IMR-90 (cell line): ENCODE results near the gene ELP4. TPM values are rescaled to one million over a fixed set of nuclear protein-coding genes. Genes with fewer than 3 reads are reported as not detected.

Source experiments
- ATAC-seq: fragments of 200-7000 bp; cut with Tn5 transposase; 2 replicates; pipeline ENCODE4 v1.9.1; 2020; ENCODE audit warnings: low read depth, mild to moderate bottlenecking, moderate library complexity
- BruUV-seq: library from RNA; stranded (reverse); fragments of 400-500 nt; replicated peaks from 2 replicates; lab custom pipeline; 2021; lab: Mats Ljungman, UMichigan
- CTCF ChIA-PET: fragments of 300-600 bp; formaldehyde crosslinking; extraction: SDS; loops from one replicate; lab custom pipeline; 2021; ENCODE audit warnings: antibody characterized with exemption; lab: Yijun Ruan, JAX
- POLR2A ChIA-PET: fragments of 300-600 bp; sonication (Branson Sonifier 250); formaldehyde crosslinking; loops from one replicate; lab custom pipeline; 2022; ENCODE audit warnings: antibody characterized with exemption; ENCODE audit not compliant: unreplicated experiment; lab: Charles Lee
- DNase-seq: peaks from one replicate; pipeline ENCODE4 v3.0.0; 2013
- H2AFZ ChIP-seq: replicated peaks from 2 replicates; pipeline ENCODE3; 2013; ENCODE audit warnings: low read length, mild to moderate bottlenecking; ENCODE audit not compliant: poor library complexity
- H2AK5ac ChIP-seq: 2 replicates; pipeline ENCODE4 v1.6.1; 2013; ENCODE audit warnings: low read depth, low read length, inconsistent platforms
- H2AK9ac ChIP-seq: replicated peaks from 2 replicates; pipeline ENCODE3; 2013; ENCODE audit warnings: mild to moderate bottlenecking, low read depth, low read length, moderate library complexity; ENCODE audit not compliant: poor library complexity
- H2BK120ac ChIP-seq: 2 replicates; pipeline ENCODE4 v1.6.1; 2013; ENCODE audit warnings: low read depth, low read length, inconsistent platforms
- H2BK15ac ChIP-seq: 3 replicates; pipeline ENCODE4 v1.6.1; 2013; ENCODE audit warnings: low read depth, low read length, inconsistent platforms
- H2BK20ac ChIP-seq: 2 replicates; pipeline ENCODE4 v1.6.1; 2013; ENCODE audit warnings: low read depth, mild to moderate bottlenecking, inconsistent platforms, low read length, moderate library complexity
- H2BK5ac ChIP-seq: 2 replicates; pipeline ENCODE4 v1.6.1; 2013; ENCODE audit warnings: mild to moderate bottlenecking, low read depth, low read length, inconsistent platforms; ENCODE audit not compliant: poor library complexity, severe bottlenecking
- H3K14ac ChIP-seq: replicated peaks from 2 replicates; pipeline ENCODE4 v1.6.1; 2013; ENCODE audit warnings: low read depth, low read length, inconsistent platforms
- H3K18ac ChIP-seq: 2 replicates; pipeline ENCODE4 v1.6.1; 2013; ENCODE audit warnings: low read depth, low read length, control low read depth
- H3K23ac ChIP-seq: 2 replicates; pipeline ENCODE4 v1.6.1; 2013; ENCODE audit warnings: low read depth, low read length, inconsistent platforms
- H3K27ac ChIP-seq: 2 replicates; pipeline ENCODE4 v1.5.1; 2013; ENCODE audit warnings: mild to moderate bottlenecking, control low read depth, low read length; ENCODE audit not compliant: insufficient read depth
- H3K27me3 ChIP-seq: 2 replicates; pipeline ENCODE4 v1.6.1; 2013; ENCODE audit warnings: low read length; ENCODE audit not compliant: control insufficient read depth, insufficient read depth
- H3K36me3 ChIP-seq: 2 replicates; pipeline ENCODE4 v1.6.1; 2013; ENCODE audit warnings: low read length, mixed read lengths; ENCODE audit not compliant: control insufficient read depth, insufficient read depth
- H3K4ac ChIP-seq: 2 replicates; pipeline ENCODE4 v1.6.1; 2013; ENCODE audit warnings: low read depth, low read length, inconsistent platforms
- H3K4me1 ChIP-seq: 2 replicates; pipeline ENCODE4 v1.6.1; 2013; ENCODE audit warnings: low read length, mixed read lengths; ENCODE audit not compliant: control insufficient read depth, insufficient read depth
- H3K4me2 ChIP-seq: 2 replicates; pipeline ENCODE4 v1.6.1; 2013; ENCODE audit warnings: low read depth, mild to moderate bottlenecking, control low read depth, low read length, moderate library complexity
- H3K4me3 ChIP-seq: 2 replicates; pipeline ENCODE4 v1.5.1; 2013; ENCODE audit warnings: low read depth, mild to moderate bottlenecking, control low read depth, low read length, moderate library complexity; ENCODE audit not compliant: insufficient read depth
- H3K56ac ChIP-seq: 2 replicates; pipeline ENCODE4 v1.6.1; 2013; ENCODE audit warnings: low read length, inconsistent platforms; ENCODE audit not compliant: insufficient read depth; ENCODE audit errors: extremely low read depth
- H3K79me1 ChIP-seq, 2 experiments: 2 replicates each; pipeline ENCODE4 v1.6.1; 2013; ENCODE audit warnings: low read length in 2 of 2, inconsistent platforms in 1 of 2, low read depth in 1 of 2
- H3K9ac ChIP-seq: 2 replicates; pipeline ENCODE4 v1.6.1; 2013; ENCODE audit warnings: low read depth, low read length, control low read depth
- H3K9me1 ChIP-seq: 2 replicates; pipeline ENCODE4 v1.6.1; 2013; ENCODE audit warnings: low read length, inconsistent platforms; ENCODE audit not compliant: insufficient read depth
- H3K9me3 ChIP-seq: 2 replicates; pipeline ENCODE4 v1.6.1; 2013; ENCODE audit warnings: low read length; ENCODE audit not compliant: control insufficient read depth, insufficient read depth
- H4K20me1 ChIP-seq: 2 replicates; pipeline ENCODE4 v1.6.1; 2013; ENCODE audit warnings: low read length, inconsistent platforms; ENCODE audit not compliant: insufficient read depth
- H4K5ac ChIP-seq: 2 replicates; pipeline ENCODE4 v1.6.1; 2013; ENCODE audit warnings: mild to moderate bottlenecking, low read depth, low read length, control low read depth
- H4K8ac ChIP-seq, 2 experiments: 2 replicates each; pipeline ENCODE4 v1.6.1; 2013; ENCODE audit warnings: low read depth in 2 of 2, low read length in 2 of 2, control low read depth in 1 of 2, inconsistent platforms in 1 of 2
- H4K91ac ChIP-seq: 2 replicates; pipeline ENCODE4 v1.6.1; 2013; ENCODE audit warnings: low read depth, low read length, inconsistent platforms; ENCODE audit not compliant: insufficient read depth
- BHLHE40 ChIP-seq: fragments of 150-350 bp; IDR thresholded peaks from 2 replicates; pipeline ENCODE4 v1.6.1; 2016; ENCODE audit warnings: mild to moderate bottlenecking, low read depth, low read length
- CEBPB ChIP-seq: IDR thresholded peaks from 2 replicates; pipeline ENCODE4 v1.6.1; 2012; ENCODE audit warnings: low read depth, low read length, improper control_type of control experiment
- CHD1 ChIP-seq: IDR thresholded peaks from 2 replicates; pipeline ENCODE4 v1.6.1; 2012; ENCODE audit warnings: low read depth, low read length, improper control_type of control experiment
- FOS ChIP-seq: fragments of 150-350 bp; IDR thresholded peaks from 2 replicates; pipeline ENCODE4 v1.6.1; 2016; ENCODE audit warnings: low read depth, low read length
- MAFK ChIP-seq: IDR thresholded peaks from 2 replicates; pipeline ENCODE4 v1.6.1; 2012; ENCODE audit warnings: low read depth, low read length, improper control_type of control experiment
- MAZ ChIP-seq: IDR thresholded peaks from 2 replicates; pipeline ENCODE4 v1.6.1; 2012; ENCODE audit warnings: low read depth, mild to moderate bottlenecking, low read length, improper control_type of control experiment, moderate library complexity, borderline replicate concordance
- MXI1 ChIP-seq: IDR thresholded peaks from 2 replicates; pipeline ENCODE4 v1.6.1; 2012; ENCODE audit warnings: low read depth, mild to moderate bottlenecking, low read length, moderate library complexity, borderline replicate concordance
- POLR2A ChIP-seq: IDR thresholded peaks from 2 replicates; pipeline ENCODE4 v1.6.1; 2012; ENCODE audit warnings: mild to moderate bottlenecking, low read depth, low read length
- RAD21 ChIP-seq: IDR thresholded peaks from 2 replicates; pipeline ENCODE4 v1.6.1; 2012; ENCODE audit warnings: low read length, improper control_type of control experiment
- RCOR1 ChIP-seq: IDR thresholded peaks from 2 replicates; pipeline ENCODE4 v1.6.1; 2012; ENCODE audit warnings: mild to moderate bottlenecking, low read length, improper control_type of control experiment; ENCODE audit not compliant: insufficient replicate concordance
- RFX5 ChIP-seq: IDR thresholded peaks from 2 replicates; pipeline ENCODE4 v1.8.0; 2012; ENCODE audit warnings: low read depth, mild to moderate bottlenecking, low read length, moderate library complexity
- SMC3 ChIP-seq: fragments of 150-350 bp; IDR thresholded peaks from 2 replicates; pipeline ENCODE4 v1.6.1; 2016; ENCODE audit warnings: low read depth, mild to moderate bottlenecking, antibody characterized with exemption, low read length, moderate library complexity
- WGBS, 2 experiments: methylation state at CpG; one replicate each; pipeline versions ENCODE4 v1.1.5 to v1.1.7; 2013; ENCODE audit warnings: missing lambda C conversion rate in 2 of 2; ENCODE audit not compliant: insufficient read length in 1 of 2; ENCODE audit errors: extremely low coverage in 2 of 2; 5-methylcytosine and 5-hydroxymethylcytosine counted together
- dilution Hi-C: fragments of 300-500 bp; cut with HindIII; formaldehyde crosslinking; loops from one replicate; pipeline ENCODE4 v1.14.3; 2018; ENCODE audit warnings: low sequenced_read_pairs; ENCODE audit not compliant: unreplicated experiment
- in situ Hi-C: fragments of 300-500 bp; cut with MboI; formaldehyde crosslinking; loops from 3 replicates; pipeline ENCODE4 v1.14.3; 2019; ENCODE audit warnings: low sequenced_read_pairs, inconsistent platforms, mixed read lengths
- intact Hi-C: fragments of 100-400 bp; cut with micrococcal nuclease; formaldehyde crosslinking; loops from 2 replicates; pipeline ENCODE4 v1.10.0; 2022
- polyA plus RNA-seq, 3 experiments: library from polyadenylated mRNA; depleted of rRNA; stranded (reverse); fragments of >200 nt; gene quantifications; 2 replicates each; pipeline ENCODE4 v1.2.3, GENCODE V29; 2012; ENCODE audit warnings: low replicate concordance in 1 of 3
- total RNA-seq: library from RNA; depleted of rRNA; stranded (reverse); fragments of >200 nt; gene quantifications from 2 replicates; pipeline ENCODE4 v1.2.3, GENCODE V29; 2012
- TF ChIP-seq, protein P1 (sequence below): conservative IDR thresholded peaks from 2 replicates; pipeline ENCODE4 v1.5.1; 2012; ENCODE audit warnings: mild to moderate bottlenecking, low read depth, low read length, improper control_type of control experiment

The ELP4 gene
- total and polyA plus RNA-seq, 2 of the 4 experiments (the other 2 are of a cell fraction) = 8.4 to 20.4 TPM

DNA sequence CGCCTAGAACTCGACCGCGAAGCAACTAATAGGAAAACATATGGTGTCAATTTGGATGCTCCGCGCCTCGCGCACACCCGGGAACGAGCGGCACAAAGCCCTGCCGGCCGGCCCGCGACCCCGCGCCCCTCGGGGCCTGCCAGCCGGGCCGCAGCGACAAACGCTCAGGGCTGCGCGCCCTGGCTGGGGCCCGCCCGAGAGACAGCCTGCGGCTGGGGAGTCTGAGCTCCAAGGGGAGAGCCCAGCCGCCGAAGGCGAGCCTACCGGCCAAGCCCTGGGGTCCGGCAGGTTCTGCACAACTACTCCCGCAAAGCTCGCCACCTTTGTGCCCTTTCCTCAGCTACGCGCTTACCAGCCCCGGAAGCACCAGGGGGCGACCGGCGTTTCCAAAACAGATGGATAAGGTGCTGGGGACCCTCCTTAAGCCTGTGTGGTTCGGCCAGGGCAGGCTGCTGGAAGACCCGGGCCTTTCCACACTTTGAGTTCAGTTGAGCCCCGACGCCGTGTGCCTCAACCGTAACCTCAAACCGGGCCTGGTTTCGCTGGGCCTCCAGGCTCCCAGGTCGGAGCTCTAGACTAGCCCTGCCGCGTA lies 295.6 kb downstream of the ELP4 start:
- Histone ChIP-seq H4K91ac (no peak overlapping the region), H3K27ac (no peak overlapping the region), H3K4me1 (no peaks in the 10 kb centered on the region; the same call in 1 of the 2 replicates), H3K4me3 (no peak overlapping the region), H3K18ac (no peak overlapping the region), H3K56ac (no peak overlapping the region), H2BK120ac (no peak overlapping the region), H3K14ac (no peak overlapping the region), H2BK15ac (no peak overlapping the region), H2BK20ac (no peak overlapping the region), H3K36me3 (no peaks in the 10 kb centered on the region), H3K9me1 (peaks cover 4% of the 10 kb centered on the region; the same call in 1 of the 2 replicates), H4K20me1 (peaks cover 5% of the 10 kb centered on the region; the same call in 1 of the 2 replicates), H2AFZ (no peak overlapping the region), H3K27me3 (peaks cover 95% of the 10 kb centered on the region), H2AK9ac (no peak overlapping the region), H3K79me1 (no peaks in the 10 kb centered on the region), H2AK5ac (no peak overlapping the region), H4K8ac (no peak overlapping the region), H3K9ac (no peak overlapping the region), H2BK5ac (no peak overlapping the region), H3K23ac (no peak overlapping the region), H4K5ac (no peak overlapping the region), H3K4ac (no peak overlapping the region), H3K4me2 (no peak overlapping the region), H3K9me3 (peaks cover 39% of the 10 kb centered on the region)
- dilution Hi-C loops = no loop called here
- ChIA-PET CTCF (no interaction called here), POLR2A (no interaction called here)
- no TSS peak for BruUV-seq
- no peak for DNase-seq
- intact Hi-C loops = no loop called here
- WGBS, 2 experiments = 9% methylated on average over 28 of the region's 51 CpGs; no CpG with 5 or more reads in 1 of the 2 experiments
- ATAC-seq = no peak
- in situ Hi-C loops = no loop called here
- no peak for TF ChIP-seq MXI1
- TF ChIP-seq POLR2A = no peak
- no peak for TF ChIP-seq CEBPB
- no peak for TF ChIP-seq BHLHE40
- TF ChIP-seq RFX5 = no peak
- TF ChIP-seq MAZ = no peak
- TF ChIP-seq MAFK = no peak
- TF ChIP-seq SMC3 = no peak
- TF ChIP-seq, protein P1, sequence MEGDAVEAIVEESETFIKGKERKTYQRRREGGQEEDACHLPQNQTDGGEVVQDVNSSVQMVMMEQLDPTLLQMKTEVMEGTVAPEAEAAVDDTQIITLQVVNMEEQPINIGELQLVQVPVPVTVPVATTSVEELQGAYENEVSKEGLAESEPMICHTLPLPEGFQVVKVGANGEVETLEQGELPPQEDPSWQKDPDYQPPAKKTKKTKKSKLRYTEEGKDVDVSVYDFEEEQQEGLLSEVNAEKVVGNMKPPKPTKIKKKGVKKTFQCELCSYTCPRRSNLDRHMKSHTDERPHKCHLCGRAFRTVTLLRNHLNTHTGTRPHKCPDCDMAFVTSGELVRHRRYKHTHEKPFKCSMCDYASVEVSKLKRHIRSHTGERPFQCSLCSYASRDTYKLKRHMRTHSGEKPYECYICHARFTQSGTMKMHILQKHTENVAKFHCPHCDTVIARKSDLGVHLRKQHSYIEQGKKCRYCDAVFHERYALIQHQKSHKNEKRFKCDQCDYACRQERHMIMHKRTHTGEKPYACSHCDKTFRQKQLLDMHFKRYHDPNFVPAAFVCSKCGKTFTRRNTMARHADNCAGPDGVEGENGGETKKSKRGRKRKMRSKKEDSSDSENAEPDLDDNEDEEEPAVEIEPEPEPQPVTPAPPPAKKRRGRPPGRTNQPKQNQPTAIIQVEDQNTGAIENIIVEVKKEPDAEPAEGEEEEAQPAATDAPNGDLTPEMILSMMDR = no peak
- no peak for TF ChIP-seq RCOR1
- TF ChIP-seq CHD1 = no peak
- no peak for TF ChIP-seq RAD21
- TF ChIP-seq FOS = no peak
